ENCODE data around the gene CHD6. TPM values are rescaled to one million over a fixed set of nuclear protein-coding genes. Genes with fewer than 3 reads are reported as not detected.

The CHD6 gene
- polyA plus RNA-seq, 3 donors from 2014 or later: 35.1 to 57.9 (median 42.0) TPM

DNA sequence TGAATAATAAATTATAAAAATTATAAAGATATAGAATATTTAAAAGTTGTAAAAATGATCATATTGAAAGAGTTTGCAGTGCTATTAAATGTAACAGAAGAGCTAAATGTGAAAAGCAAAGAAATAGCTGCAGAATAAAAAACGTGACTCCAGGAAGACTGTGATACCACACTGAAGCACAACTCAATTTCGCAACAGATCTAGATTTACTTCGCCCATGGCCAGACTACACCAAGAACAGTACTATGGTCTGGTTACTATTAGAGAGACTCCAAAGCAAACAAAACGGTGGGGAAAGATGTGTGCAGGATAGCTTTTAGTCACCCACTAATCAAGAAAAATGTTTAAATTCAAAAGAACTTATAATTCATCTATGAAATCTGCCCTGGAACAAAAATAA, 1.9 kb downstream of the CHD6 start:
- Mint-ChIP-seq H3K36me3 (no peaks in the 10 kb centered on the region), H3K27me3 (ENCODE audit: low read depth in 3 of 3) (peaks cover 0 to 6% (median 3%) of the 10 kb centered on the region in 3 donors), H3K27ac (peak overlapping the region in 1 of 6 donors; percentile 2), H3K9me3 (no peaks in the 10 kb centered on the region), H3K4me3 (peak overlapping the region; percentile 91 to 95 (median 93)), H3K4me1 (peaks cover 35 to 63% of the 10 kb centered on the region in 2 donors)
- no peak for DNase-seq

DNA sequence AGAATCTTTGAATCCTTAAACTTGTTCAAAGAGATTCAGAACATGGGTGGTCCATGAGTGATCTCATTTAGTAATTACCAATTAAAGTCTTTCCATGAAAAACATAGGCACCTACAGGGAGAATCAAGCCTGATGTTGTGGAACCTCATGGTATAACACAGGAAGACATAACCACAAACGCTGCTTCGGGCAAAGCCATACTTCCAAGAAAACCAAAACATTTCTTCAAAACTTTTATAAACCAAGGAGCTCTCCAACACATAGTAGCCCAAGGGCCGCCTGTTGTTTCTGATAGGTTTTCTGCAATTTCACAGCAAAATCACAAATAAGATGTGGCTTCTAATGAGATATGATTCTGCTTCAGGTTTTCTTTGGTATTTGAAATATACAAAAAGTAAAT, 2.5 kb downstream of the CHD6 start:
- no peaks in the 10 kb centered on the region for H3K36me3 Mint-ChIP-seq
- peaks cover 0 to 6% (median 3%) of the 10 kb centered on the region in 3 donors for H3K27me3 Mint-ChIP-seq (ENCODE audit: low read depth in 3 of 3)
- peak overlapping the region in 4 of 5 donors; percentile 44 to 93 (median 51) for H3K4me3 Mint-ChIP-seq
- H3K9me3 Mint-ChIP-seq: no peaks in the 10 kb centered on the region
- peaks cover 35 to 63% of the 10 kb centered on the region in 2 donors for H3K4me1 Mint-ChIP-seq
- H3K27ac Mint-ChIP-seq: no peak overlapping the region
- no peak for DNase-seq

DNA sequence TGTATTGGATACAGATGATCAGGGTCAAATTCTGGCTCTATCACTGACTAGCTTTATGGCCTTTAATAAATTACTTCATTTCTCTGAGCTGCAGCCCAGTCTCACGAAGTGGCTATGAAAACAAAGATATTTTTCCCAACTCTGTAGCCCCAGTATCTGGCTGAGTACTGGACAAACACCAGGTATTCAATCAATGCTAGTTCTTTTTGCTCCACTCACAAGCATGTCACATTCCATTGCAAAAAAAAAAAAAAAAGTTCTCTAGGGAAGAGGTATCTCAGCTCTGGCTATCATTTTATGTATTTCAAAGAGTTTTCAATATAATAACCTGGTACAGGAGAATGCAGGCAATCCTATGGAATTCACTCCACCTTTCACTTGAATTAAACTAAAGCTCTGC, 3.1 kb downstream of the CHD6 start:
- Mint-ChIP-seq H3K4me3 (peak overlapping the region in 1 of 5 donors; percentile 93), H3K4me1 (peaks cover 35 to 65% of the 10 kb centered on the region in 2 donors)
- DNase-seq: no peak

DNA sequence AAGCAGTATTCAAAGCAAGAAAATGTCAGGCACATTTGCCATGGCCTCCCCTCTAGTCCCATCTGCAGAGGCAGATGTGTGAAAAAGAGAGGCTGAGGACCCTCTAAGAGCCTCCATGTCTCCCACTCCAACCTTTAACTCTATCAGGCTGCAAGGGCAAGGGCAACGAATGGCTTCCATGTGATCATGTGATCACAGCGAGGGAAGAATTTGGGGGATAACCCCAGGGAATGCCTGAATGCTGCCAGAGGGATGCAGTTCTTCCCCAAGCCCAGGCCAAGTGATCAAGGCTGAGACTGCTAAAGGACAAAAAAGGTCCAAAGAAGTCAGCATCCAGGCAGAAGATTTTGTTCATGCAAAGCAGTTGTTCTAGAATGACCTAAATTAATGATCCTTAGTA, 4.9 kb downstream of the CHD6 start:
- Mint-ChIP-seq H3K36me3 (no peaks in the 10 kb centered on the region), H3K4me3 (no peak overlapping the region), H3K9me3 (no peaks in the 10 kb centered on the region), H3K27ac (no peak overlapping the region), H3K27me3 (ENCODE audit: low read depth in 3 of 3) (peaks cover 0 to 2% (median 2%) of the 10 kb centered on the region in 3 donors), H3K4me1 (peaks cover 49 to 71% of the 10 kb centered on the region in 2 donors)
- no peak for DNase-seq

More for the DNA sequence above, 3.1 kb downstream of the CHD6 start:
- no peaks in the 10 kb centered on the region for H3K9me3 Mint-ChIP-seq
- H3K36me3 Mint-ChIP-seq: no peaks in the 10 kb centered on the region
- H3K27me3 Mint-ChIP-seq (ENCODE audit: low read depth in 3 of 3): peaks cover 0 to 4% (median 3%) of the 10 kb centered on the region in 3 donors
- no peak overlapping the region for H3K27ac Mint-ChIP-seq

DNA sequence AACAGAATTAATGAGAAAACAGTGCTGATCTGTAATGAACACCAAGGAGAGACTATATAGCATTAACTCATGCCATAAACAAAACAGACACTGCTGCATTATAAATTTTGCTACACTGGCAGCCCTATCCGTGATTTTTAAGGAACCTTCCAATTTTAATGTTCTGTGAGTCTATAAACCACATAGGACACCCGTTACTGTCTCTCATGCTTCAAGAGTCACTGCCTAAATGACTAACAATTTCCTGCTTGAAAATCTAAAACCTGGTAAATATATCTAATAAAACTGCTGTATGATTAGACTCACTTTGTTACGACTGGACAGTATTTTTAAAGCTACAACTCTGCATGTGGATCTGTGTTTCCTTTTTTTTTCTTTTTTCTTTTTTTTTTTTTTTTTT, 8.7 kb downstream of the CHD6 start:
- no peaks in the 10 kb centered on the region for H3K9me3 Mint-ChIP-seq
- no peak overlapping the region for H3K27ac Mint-ChIP-seq
- no peak overlapping the region for H3K4me3 Mint-ChIP-seq
- H3K27me3 Mint-ChIP-seq (ENCODE audit: low read depth in 3 of 3): no peaks in the 10 kb centered on the region
- no peaks in the 10 kb centered on the region for H3K36me3 Mint-ChIP-seq
- peaks cover 46 to 74% of the 10 kb centered on the region in 2 donors for H3K4me1 Mint-ChIP-seq
- DNase-seq: no peak

DNA sequence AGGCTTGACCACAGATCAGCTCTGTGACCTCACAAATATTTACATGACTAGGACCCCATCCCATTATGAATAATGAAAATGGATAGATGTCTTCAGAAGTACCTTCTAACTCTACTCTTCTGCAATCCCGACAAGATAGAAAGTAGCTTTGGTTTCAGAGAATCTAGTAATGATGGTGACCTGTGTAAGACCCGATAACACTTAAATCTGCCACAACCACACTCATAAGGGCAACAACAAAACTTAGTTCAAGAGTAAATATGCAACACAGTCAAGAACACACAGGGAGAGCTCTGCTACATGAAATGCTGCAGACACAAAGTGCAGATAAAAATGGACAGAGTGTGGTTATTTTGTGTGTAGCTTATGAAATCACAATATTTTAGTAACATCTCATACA, 9.6 kb downstream of the CHD6 start:
- H3K9me3 Mint-ChIP-seq: no peaks in the 10 kb centered on the region
- no peak overlapping the region for H3K4me3 Mint-ChIP-seq
- no peak for DNase-seq
- peaks cover 48 to 75% of the 10 kb centered on the region in 2 donors for H3K4me1 Mint-ChIP-seq
- H3K27ac Mint-ChIP-seq: peak overlapping the region in 1 of 6 donors; percentile 30
- no peaks in the 10 kb centered on the region for H3K27me3 Mint-ChIP-seq (ENCODE audit: low read depth in 3 of 3)
- H3K36me3 Mint-ChIP-seq: no peaks in the 10 kb centered on the region

DNA sequence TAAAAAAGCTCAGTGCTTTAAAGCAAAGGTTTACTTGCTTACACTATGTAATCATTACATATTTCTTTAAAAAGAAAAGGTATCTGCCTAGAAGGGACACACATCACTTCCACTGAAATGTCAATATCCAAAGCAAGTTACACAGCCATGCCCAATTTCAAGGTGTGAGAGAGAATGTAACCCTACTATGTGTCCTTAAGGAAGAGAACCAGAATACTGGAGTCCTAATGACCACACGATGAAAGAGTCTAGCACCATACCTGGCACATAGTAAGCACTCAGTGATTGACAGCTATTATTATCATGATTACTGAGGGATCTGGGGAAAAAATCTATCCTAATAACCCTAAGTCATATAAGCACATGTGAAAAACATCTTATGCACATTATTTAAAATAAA, 10.4 kb downstream of the CHD6 start:
- peaks cover 48 to 69% of the 10 kb centered on the region in 2 donors for H3K4me1 Mint-ChIP-seq
- no peak overlapping the region for H3K27ac Mint-ChIP-seq
- H3K27me3 Mint-ChIP-seq (ENCODE audit: low read depth in 3 of 3): no peaks in the 10 kb centered on the region

DNA sequence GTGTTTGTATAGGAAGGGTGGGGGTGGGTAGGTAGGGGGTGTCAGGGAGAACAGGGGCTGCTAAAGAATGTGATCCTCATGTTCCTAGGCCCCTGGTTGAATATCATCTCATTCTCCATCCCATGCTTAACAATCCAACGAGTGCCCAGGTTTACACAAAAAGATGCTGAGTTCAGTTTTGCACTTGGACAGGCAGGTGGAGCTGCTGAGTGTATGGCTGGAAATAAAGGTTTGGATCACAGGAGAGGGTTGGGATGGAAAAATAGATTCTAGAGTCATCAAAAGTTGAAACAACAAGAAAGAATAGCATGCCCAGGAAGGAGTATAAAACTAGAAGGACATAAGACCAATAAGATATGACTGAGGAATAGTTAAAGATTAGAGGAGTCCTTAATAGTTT, 14.2 kb downstream of the CHD6 start:
- H3K27ac Mint-ChIP-seq: no peak overlapping the region
- no peaks in the 10 kb centered on the region for H3K27me3 Mint-ChIP-seq (ENCODE audit: low read depth in 3 of 3)
- no peak for DNase-seq
- H3K4me3 Mint-ChIP-seq: no peak overlapping the region
- peaks cover 42 to 63% of the 10 kb centered on the region in 2 donors for H3K4me1 Mint-ChIP-seq
- H3K36me3 Mint-ChIP-seq: peaks cover 13 to 25% (median 19%) of the 10 kb centered on the region in 3 donors
- H3K9me3 Mint-ChIP-seq: peaks cover 17 to 29% (median 23%) of the 10 kb centered on the region in 6 donors

More for the DNA sequence above, 10.4 kb downstream of the CHD6 start:
- H3K4me3 Mint-ChIP-seq: no peak overlapping the region
- DNase-seq: no peak
- no peaks in the 10 kb centered on the region for H3K36me3 Mint-ChIP-seq
- no peaks in the 10 kb centered on the region for H3K9me3 Mint-ChIP-seq

DNA sequence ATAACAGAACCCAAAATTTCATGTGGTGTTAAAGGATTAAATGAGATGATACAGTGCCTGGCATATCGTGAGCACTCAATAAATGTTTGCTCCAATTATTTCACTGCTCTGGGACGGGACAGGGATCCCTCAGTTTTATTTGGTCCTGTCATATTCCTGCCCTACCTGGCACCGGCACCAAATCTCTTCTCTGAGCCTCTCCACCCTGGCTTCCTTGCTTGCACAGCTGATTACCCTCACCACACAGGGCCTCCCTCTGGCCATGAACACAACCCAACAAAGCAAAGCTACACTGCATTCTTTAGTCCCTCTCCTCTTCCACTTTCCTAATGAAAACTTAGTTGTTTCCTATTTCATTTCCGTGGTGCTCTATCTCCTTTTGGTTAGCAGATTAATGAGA, 16.4 kb downstream of the CHD6 start:
- no peak for DNase-seq
- Mint-ChIP-seq H3K9me3 (peaks cover 23 to 52% (median 32%) of the 10 kb centered on the region in 6 donors), H3K36me3 (peaks cover 15 to 32% (median 24%) of the 10 kb centered on the region in 3 donors), H3K27me3 (ENCODE audit: low read depth in 3 of 3) (peaks cover 0 to 3% (median 1%) of the 10 kb centered on the region in 3 donors), H3K4me1 (peaks cover 30 to 56% of the 10 kb centered on the region in 2 donors), H3K4me3 (no peak overlapping the region), H3K27ac (peak overlapping the region in 1 of 6 donors; percentile 62)

DNA sequence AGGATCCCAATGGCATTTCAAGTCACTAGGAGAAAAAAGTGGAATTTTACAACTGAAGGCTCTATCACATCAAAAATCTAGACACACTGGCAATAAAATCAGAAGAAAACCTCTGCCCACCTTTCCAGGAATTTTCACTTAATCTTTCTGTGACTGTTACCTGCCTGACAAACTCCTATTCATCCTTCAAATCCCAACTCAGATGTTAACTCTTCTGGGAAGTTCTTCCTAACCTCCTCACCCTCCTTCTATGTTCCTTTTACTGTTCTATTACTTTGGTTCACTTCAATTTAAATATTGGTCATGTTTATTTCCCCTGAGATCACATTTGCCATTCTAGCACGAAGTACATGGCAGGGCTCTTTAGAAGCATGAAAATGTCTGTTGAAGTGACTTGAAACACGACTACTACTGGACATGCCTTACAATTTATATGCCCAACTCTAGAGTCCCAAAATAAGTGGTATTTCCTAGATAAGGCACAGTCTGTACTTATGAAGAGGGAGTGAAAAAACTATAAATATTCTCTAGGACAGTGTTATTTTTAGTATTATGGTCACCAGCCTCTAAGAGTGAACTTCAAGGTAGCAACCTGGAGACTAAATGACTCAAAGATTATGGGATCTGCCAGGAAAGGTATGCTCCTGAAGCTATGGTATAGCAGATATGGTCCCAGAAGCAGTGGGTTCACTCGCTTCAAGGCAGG, 17.1 kb downstream of the CHD6 start:
- Mint-ChIP-seq H3K27ac (no peak overlapping the region), H3K4me1 (peaks cover 34 to 60% of the 10 kb centered on the region in 2 donors), H3K27me3 (ENCODE audit: low read depth in 3 of 3) (peaks cover 0 to 3% (median 1%) of the 10 kb centered on the region in 3 donors), H3K9me3 (peaks cover 24 to 55% (median 36%) of the 10 kb centered on the region in 6 donors), H3K4me3 (no peak overlapping the region), H3K36me3 (peaks cover 19 to 33% (median 31%) of the 10 kb centered on the region in 3 donors)
- DNase-seq: no peak

DNA sequence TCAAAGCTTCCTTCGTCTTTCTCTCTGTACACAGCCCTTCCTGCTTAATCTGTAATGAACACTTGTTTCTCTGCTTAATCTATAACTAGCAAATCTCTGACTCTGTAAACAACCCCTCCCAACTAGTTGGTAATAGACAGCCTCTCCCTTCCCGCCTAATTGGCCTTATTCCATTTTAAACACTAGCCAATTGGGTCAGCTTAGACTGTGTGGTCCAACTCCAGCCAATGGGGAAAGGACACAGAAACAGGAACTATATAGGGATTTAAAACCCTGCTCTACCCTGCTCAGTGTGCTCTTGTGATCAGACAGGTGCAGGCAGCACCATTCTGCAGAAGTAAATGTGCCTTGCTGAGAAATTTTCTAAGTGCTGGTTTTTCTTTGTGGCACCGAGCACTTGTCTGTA, 18.5 kb downstream of the CHD6 start:
- Mint-ChIP-seq H3K36me3 (peaks cover 24 to 39% (median 37%) of the 10 kb centered on the region in 3 donors), H3K27ac (no peak overlapping the region)

DNA sequence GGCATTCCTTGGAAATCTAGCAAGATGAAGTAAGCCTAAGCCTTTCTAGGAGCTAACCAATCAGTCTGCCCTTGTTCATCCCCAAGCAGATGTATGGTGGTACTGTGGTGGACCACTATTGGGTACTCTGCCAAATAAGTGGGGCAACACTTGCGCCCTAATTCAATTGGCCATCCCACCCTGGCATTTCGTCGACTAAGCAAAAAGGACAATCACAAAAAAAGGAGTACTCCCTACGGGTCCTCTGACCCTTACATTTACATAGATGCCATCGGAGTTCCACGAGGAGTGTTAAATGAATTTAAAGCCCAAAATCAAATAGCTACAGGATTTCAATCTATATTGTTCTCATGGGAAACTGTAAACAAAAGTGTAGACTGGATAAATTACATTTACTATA, 19.5 kb downstream of the CHD6 start:
- peaks cover 1 to 4% (median 3%) of the 10 kb centered on the region in 3 donors for H3K27me3 Mint-ChIP-seq (ENCODE audit: low read depth in 3 of 3)
- H3K27ac Mint-ChIP-seq: no peak overlapping the region
- H3K4me1 Mint-ChIP-seq: peaks cover 45 to 62% of the 10 kb centered on the region in 2 donors
- no peak overlapping the region for H3K4me3 Mint-ChIP-seq
- H3K9me3 Mint-ChIP-seq: peaks cover 24 to 66% (median 43%) of the 10 kb centered on the region in 6 donors
- no peak for DNase-seq
- peaks cover 27 to 46% (median 40%) of the 10 kb centered on the region in 3 donors for H3K36me3 Mint-ChIP-seq

More for the DNA sequence above, 18.5 kb downstream of the CHD6 start:
- Mint-ChIP-seq H3K9me3 (peaks cover 24 to 63% (median 39%) of the 10 kb centered on the region in 6 donors), H3K27me3 (ENCODE audit: low read depth in 3 of 3) (peaks cover 0 to 3% (median 1%) of the 10 kb centered on the region in 3 donors), H3K4me3 (no peak overlapping the region), H3K4me1 (peaks cover 45 to 61% of the 10 kb centered on the region in 2 donors)
- no peak for DNase-seq

DNA sequence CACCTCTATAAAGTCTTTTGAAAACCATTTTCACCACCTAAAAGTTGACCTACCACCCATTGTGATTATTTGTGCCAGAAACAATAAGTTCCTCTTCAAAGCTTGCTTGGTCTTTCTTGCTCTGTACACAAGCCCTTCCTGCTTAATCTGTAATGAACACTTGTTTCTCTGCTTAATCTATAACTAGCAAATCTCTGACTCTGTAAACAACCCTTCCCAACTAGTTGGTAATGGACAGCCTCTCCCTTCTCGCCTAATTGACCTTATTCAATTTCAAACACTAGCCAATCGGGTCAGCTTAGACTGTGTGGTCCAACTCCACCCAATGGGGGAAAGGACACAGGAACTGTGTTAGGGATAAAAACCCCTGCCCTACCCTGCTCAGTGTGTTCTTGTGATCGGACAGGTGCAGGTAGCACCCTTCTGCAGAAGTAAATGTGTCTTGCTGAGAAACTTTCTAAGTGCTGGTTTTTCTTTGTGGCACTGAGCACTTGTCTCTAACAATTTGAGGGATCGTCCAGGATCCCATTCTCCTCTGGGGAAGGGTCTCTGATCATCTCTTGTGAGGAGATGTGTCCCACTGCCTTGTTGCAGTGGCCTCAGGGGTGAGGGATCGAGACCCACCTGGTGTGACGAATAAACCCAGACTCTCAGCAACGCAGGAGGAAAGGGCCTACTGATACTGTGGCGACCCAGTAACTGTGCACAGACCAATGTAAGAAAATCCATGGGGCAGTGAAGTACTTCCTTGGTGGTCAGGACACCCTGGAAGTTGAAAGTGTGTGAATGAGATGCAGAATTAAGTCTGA, 23.5 kb downstream of the CHD6 start:
- Mint-ChIP-seq H3K27me3 (ENCODE audit: low read depth in 3 of 3) (peaks cover 1 to 4% (median 3%) of the 10 kb centered on the region in 3 donors), H3K27ac (peak overlapping the region in 4 of 6 donors; percentile 15 to 64 (median 51)), H3K4me3 (peak overlapping the region in 4 of 5 donors; percentile 8 to 26 (median 21)), H3K4me1 (peaks cover 65 to 66% of the 10 kb centered on the region in 2 donors), H3K36me3 (peaks cover 14 to 31% (median 21%) of the 10 kb centered on the region in 3 donors), H3K9me3 (peaks cover 12 to 44% (median 27%) of the 10 kb centered on the region in 6 donors)
- DNase-seq: no peak

Data from immature natural killer cell (primary cell).